ENCODE results near the gene KIF1B.
A peak's percentile ranks its signal among the peaks of the same experiment; 100 is the strongest.

KIF1B gene, protein sequence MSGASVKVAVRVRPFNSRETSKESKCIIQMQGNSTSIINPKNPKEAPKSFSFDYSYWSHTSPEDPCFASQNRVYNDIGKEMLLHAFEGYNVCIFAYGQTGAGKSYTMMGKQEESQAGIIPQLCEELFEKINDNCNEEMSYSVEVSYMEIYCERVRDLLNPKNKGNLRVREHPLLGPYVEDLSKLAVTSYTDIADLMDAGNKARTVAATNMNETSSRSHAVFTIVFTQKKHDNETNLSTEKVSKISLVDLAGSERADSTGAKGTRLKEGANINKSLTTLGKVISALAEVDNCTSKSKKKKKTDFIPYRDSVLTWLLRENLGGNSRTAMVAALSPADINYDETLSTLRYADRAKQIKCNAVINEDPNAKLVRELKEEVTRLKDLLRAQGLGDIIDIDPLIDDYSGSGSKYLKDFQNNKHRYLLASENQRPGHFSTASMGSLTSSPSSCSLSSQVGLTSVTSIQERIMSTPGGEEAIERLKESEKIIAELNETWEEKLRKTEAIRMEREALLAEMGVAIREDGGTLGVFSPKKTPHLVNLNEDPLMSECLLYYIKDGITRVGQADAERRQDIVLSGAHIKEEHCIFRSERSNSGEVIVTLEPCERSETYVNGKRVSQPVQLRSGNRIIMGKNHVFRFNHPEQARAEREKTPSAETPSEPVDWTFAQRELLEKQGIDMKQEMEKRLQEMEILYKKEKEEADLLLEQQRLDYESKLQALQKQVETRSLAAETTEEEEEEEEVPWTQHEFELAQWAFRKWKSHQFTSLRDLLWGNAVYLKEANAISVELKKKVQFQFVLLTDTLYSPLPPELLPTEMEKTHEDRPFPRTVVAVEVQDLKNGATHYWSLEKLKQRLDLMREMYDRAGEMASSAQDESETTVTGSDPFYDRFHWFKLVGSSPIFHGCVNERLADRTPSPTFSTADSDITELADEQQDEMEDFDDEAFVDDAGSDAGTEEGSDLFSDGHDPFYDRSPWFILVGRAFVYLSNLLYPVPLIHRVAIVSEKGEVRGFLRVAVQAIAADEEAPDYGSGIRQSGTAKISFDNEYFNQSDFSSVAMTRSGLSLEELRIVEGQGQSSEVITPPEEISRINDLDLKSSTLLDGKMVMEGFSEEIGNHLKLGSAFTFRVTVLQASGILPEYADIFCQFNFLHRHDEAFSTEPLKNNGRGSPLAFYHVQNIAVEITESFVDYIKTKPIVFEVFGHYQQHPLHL (N-terminal part only)

DNA sequence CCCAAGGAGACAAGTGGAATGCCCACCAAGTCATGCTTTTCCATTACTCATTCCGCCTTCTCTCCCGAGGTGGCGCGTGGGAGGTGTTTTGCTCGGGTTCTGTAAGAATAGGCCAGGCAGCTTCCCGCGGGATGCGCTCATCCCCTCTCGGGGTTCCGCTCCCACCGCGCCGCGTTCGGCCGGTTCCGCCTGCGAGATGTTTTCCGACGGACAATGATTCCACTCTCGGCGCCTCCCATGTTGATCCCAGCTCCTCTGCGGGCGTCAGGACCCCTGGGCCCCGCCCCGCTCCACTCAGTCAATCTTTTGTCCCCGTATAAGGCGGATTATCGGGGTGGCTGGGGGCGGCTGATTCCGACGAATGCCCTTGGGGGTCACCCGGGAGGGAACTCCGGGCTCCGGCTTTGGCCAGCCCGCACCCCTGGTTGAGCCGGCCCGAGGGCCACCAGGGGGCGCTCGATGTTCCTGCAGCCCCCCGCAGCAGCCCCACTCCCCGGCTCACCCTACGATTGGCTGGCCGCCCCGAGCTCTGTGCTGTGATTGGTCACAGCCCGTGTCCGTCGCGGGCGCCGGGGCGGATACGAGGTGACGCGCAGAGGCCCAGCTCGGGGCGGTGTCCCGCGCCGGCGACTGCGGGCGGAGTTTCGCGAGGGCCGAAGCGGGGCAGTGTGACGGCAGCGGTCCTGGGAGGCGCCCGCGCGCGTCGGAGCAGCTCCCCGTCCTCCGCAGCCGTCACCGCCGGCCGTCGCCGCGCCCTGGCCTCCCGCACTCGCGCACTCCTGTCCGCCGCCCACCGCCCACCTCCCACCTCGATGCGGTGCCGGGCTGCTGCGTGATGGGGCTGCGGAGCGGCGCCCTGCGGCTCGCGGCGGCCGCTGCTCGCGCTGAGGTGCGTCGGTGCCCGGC lies at the start of gene KIF1B:
KIF1B (plus strand) TSS at position 666 of the 906 bp plus-strand sequence. CDS start 21,759 bp downstream, outside the sequence.
- DNase-seq (ENCODE audit: low spot score) = peak; percentile 97

DNA sequence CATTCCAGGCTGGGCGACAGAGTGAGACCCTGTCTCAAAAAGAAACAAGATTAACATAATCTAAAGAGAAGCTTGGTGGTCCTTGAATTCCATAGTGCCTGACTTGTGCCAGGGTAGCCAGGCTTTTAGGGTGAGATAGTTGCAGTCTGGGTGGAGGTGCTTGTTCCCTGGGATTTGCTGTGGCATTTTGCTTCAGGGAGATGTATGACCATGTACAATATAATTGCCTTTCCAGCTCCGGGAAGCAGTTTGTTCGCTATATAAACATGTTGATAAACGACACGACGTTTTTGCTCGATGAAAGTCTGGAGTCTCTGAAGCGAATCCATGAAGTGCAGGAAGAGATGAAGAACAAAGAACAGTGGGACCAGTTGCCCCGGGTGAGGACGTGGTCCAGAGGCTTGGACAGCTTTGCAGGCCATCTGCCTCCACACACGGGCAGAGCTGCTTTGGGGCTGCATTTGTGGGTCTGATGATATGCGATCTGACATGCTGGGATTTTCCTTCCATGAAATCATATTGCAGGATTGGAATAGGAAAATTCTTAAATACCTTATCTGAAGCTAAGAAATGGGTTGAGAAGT lies 49.4 kb upstream of the KIF1B start:
- no peak for DNase-seq (ENCODE audit: low spot score)

DNA sequence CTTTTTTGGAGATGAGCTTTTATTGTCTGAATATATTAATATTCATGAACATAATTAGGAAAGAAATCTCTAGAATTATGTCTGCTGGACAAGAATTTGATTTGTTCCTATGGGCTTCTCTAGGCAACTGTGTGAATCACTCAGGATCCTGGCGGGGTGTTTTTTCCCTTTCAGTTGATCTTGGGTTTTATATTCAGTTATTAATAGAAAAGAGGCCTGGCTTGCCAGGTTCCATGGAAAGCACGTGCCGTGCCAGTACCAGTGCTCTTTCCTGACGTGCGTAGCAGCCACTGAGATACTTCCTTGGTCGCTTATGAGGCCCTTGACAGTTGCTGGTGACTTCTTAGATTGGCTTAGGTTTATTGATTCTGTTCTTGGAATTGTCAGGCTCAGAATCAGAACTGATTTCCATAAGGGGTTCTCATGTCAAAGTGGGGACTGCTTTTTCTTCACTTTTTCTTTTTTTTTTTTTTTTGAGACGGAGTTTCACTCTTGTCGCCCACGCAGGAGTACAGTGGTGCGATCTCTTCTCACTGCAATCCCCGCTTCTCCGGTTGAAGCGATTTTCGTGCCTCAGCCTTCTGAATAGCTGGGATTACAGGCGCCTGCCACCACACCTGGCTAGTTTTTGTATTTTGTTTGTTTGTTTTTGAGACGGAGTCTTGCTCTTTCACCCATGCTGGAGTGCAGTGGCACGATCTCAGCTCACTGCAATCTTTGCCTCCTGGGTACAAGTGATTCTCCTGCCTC lies 48.7 kb upstream of the KIF1B start:
- no peak for DNase-seq (ENCODE audit: low spot score)

DNA sequence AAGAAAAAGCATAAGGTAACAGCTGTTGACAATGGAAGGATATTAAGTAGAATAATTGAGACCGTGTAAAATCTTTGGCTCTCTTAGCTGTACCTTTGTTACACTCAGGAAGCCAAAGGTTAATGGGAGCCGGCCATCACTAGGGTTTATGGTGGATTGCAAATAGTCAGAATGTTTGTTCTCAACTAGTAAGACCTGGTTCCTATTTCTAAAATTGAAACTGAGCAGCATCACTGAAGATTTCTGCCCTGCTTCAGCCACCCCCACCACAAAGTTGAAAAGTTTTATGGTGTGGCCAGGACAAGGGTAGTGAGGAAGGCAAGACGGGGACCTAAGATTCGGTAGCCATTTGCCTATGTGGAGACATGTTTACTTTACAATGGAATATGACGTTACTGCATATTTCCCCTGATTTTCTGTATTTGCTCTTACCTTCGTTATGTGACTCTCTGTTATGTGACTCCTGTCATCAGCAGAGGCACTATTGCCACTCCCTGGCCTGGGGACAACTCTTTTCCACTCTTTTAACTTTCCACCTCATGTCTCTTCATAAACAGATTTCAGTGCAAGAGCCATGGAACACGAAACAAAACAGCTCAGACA lies 41.4 kb upstream of the KIF1B start:
- no peak for DNase-seq (ENCODE audit: low spot score)

DNA sequence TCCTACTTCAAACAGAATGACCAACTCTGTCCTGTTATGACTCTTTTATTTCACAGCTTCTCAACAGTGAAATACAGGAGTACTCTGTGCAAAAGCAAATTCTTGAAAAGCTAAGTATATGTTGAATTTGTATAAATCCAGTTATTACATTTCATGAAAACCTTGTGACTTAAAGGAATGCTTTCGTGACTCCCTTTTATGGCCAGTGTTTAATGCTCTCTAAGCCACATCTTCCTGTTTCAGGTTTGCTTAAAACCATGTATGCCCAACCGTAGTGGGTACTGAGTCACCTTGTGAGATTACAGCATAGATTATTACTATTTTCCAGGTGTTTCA lies 40.2 kb upstream of the KIF1B start:
- no peak for DNase-seq (ENCODE audit: low spot score)

DNA sequence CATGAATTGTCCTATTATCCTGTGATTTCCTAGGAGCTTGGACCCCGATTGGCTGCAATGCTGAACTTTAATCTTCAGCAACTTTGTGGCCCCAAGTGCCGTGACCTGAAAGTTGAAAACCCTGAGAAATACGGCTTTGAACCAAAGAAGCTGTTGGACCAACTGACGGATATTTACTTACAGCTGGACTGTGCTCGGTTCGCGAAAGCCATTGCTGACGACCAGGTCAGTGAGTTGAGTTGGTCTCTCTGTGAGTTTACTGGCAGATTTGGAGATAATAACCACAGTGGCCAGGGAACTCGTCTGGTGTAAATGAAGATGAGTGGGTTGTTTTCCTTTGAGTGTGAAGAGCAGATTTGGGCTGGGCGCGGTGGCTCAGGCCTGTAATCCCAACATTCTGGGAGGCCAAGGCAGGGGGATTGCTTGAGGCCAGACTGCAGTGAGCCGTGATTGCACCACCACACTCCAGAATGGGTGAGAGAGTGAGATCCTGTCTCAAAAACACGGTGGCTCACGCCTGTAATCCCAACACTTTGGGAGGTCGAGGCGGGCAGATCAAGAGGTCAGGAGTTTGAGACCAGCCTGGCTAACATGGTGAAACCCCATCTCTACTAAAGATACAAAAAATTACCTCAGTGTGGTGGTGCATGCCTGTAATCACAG lies 39.1 kb upstream of the KIF1B start:
- DNase-seq (ENCODE audit: low spot score) = no peak

DNA sequence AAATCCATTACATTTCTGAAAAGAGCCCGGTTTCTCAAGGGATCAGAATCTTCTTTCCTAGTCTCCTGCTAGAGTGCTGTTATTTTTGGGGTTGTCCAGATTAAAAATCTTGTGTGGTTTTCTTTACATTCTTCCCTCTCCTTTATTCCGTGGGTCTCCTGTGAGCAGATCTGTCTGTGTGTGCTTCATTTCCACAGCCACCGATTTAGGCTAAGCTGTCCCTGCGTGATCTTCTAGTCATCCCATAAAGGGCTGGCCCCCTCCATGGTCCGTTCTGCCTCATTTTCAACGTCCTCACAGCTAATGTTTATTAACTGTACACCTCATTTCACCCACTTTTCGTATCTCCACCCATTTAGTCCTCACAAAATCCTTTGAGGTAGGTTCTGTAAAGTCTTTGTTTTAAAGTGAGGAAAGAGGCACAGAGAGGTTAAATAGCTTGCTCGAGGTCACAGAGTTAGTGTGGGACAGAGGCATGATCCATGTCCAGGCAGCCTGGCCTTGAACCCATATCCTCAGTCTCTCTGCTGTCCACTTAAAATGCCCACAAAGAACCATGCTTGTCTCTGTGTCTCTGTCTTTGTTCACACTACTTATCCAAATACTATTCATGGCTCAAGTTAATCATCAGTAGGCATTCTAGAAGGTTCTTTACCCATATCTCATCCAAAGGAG lies 38.2 kb upstream of the KIF1B start:
- peak; percentile 49 for DNase-seq (ENCODE audit: low spot score)

DNA sequence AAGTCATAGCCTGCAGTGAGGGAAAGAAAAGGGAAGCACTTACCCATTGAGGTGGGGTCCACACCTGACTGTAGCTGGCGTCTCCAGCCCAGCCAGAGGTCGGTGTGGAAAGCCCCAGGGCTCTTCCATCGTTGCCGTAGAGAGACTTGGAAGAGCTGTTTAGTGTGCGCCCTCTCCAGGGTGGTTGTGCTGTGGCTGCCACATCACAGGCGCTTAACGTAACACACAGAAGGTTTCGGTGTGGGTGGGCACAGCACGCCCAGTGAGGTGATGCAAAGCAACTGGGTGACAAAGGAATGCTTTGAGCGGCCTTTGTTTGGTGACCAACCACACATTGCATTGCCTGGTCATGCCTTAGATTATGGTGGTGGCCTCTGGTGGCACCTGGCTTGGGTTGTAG lies 36.8 kb upstream of the KIF1B start:
- DNase-seq (ENCODE audit: low spot score) = no peak

DNA sequence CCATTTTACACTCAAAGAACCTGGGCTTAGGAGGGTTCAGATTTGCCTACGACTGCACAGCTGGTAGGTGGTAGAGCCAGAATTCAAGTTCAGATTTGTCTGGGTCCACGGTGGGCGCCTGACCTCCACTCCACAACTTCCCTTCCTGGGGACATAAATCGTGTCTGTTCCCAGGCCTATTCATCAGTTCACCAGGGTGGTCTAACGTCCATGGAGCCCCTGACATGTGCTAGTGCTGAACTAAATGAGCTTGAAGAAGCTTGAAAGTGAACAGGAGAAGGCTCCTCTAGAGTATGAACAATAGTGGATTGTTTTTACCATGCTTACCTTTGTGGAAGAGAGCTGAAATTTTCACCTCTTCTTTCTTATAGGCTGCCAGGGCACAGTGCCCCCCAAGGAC lies 32.5 kb upstream of the KIF1B start:
- no peak for DNase-seq (ENCODE audit: low spot score)

DNA sequence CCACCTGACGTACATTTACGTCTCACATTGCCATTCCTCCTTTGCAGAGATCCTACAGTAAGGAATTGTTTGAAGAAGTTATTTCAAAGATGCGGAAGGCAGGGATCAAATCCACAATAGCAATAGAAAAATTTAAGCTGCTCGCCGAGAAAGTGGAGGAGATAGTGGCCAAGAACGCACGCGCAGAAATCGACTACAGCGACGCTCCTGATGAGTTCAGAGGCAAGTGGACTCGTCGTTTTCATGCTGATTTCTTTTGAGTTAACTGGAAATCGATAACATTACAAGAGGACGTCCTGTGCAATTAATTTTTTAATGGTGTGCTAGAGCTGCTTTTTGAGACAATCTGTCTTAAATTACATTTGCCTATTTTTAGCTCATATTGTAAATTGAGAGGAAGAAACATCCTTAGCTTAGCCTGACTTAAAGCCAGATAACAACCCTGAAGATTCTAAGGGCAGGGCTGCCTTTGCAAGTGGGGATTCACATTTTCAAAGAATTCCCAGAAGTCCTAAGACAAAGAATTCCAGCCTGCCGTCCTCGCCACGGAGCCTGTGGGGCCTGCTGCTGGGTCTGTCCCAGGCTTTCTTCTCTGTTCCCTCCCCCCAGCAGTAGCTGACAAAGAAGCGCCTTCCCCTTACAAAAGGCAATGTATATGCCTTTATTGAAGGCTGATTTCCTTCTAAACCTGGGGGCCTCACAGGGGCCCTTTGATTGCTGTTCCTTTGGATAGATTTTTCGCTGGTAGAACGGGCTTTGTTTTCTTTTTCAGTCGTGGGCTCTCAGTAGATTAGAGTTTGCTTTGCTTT lies 31.6 kb upstream of the KIF1B start:
- no peak for DNase-seq (ENCODE audit: low spot score)

DNA sequence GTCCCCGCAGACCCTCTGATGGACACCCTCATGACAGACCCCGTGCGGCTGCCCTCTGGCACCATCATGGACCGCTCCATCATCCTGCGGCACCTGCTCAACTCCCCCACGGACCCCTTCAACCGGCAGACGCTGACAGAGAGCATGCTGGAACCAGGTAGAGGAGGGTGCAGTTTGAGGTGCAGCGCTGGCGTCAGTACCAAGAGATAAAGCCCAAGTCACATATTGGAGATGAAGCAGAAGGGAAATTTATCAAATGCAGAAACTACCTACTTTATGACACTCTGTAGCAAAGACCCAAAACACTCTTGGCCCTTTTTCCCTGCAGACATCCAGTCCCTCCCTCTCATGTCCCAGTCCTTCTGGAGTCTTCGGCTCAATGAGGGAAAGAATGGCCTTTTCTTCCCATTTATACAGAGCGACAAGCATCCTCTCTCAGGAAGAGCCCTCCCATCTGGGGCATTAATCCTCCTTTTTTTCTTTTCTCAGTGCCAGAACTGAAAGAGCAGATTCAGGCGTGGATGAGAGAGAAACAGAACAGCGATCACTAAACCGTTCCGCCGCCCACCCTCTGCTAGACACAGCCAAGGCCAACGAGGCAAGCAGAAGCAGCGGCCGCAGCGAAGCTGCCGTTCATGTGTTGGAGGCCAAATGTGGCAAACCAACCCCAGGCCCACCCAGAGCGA lies 30.8 kb upstream of the KIF1B start:
- no peak for DNase-seq (ENCODE audit: low spot score)

DNA sequence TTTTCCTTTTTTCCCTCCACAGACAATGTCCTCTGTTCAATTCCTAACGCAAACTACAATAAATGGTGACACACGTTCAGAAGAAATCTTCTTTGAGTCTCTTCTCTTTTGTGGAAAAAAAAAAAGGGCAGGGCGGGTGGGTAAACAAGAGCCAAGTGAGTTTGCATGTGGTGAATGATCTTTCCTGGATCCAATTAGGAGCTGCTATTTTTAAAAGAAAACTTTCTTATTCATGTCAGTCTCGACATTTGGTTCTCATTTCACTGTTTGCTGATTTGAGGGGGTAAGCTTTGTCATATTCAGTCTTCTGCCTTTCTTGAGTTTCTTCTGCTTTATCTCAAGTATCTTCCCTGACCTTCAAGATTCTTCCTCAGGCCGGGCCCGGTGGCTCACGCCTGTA lies 29.2 kb upstream of the KIF1B start:
- no peak for DNase-seq (ENCODE audit: low spot score)

DNA sequence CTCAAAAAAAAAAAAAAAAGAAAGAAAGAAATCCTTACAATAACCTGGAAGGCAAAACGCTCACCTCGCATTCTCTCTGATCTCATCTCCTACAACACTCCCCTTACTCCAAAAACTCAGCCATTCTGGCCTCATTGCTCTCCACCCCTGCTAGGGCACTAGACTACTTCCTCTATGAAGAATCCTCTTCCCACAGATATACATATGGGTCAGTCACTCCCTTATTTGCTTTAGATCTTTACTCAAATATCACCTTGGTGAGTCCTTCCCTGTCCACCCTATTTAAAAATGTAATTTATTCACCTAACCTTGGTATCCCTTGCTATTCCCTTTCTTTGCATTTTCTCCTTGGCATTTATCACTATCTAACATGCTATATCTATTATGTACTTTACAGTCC lies 24.6 kb upstream of the KIF1B start:
- DNase-seq (ENCODE audit: low spot score) = no peak

DNA sequence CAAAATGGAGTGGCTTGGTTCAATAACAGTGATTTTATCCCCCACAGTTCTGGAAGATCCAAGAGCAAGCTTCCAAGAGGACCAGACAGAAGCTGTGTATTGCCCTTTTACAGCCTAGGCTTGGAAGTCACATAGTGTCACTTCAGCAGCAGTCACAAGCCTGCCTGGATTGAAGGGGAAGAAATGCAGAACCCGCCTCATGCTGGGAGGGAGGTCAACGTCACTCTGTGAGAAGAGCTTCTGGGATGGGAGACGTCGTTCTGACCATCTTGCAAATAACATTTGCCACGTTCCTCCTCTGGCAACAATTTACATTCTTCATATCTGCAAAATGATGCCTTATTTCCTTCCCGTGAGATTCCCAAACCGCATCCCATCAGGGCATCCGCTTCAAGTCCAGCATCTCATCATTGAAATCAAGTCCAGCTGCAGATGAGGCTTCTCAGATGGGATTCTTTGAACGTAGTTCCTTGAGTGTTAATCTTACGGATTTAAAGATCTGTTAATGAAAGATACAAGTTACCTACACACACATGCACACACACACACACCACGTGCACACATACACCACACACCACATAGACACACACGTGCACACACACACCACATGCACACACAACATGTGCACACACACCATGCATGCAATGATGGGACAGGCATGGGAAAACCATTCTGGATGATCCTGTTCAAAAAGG lies 23.9 kb upstream of the KIF1B start:
- DNase-seq (ENCODE audit: low spot score) = no peak

DNA sequence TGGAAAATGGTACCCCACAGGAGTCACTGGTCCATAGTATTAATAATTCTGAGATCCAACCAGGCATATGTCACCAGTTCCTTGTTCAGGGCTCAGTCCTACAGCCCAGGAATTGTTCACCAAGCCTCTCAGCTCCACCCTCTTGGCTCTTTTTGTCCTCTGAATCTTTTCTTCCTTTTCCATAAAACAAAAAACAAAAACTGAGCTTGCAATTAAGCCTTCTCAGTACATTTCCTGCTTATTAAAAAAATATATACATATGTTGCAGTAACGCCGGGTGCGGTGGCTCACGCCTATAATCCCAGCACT lies 23.4 kb upstream of the KIF1B start:
- no peak for DNase-seq (ENCODE audit: low spot score)

DNA sequence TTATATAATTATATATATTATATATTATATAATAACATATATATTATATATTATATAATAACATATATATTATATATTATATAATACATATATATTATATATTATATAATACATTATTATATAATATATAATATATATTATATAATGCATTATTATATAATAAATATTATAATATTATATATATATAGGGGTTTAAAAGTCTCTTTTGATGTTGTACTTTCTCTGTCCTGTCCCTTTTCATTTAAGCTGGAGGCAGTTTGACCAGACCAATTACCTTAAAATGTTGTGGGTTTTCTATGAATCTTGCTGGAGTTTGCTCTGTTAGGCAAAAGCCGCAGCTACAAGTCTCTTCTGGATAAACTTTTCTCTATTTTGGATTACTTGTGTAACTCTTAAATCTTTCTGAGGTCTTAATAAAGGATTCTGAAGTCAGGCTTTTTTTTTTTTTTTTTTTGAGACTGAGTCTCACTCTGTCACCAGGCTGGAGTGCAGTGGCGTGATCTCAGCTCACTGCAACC lies 22.2 kb upstream of the KIF1B start:
- no peak for DNase-seq (ENCODE audit: low spot score)

DNA sequence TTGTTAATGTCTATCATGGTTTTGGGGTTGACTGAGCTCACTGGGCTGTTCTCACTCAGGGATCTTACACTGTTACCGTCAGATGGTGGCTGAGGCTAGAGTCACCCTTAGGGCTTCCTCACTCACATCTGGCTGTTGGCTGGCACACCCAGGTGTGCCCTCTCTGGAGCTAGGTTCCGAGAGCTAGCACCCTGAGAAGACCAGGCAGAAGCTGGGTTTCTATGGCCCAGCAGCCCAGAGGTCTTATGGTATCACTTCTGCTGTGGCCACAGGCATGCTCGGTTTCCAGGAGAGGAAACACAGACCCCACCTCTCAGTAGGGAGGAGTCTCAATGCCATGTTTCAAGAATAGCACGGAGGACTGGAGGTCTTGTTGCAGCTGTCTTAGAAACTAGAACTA lies 20.7 kb upstream of the KIF1B start:
- no peak for DNase-seq (ENCODE audit: low spot score)

Measured in COLO829 (cell line).